H1 (cell line): ENCODE results near the gene EPB41L2. TPM values are rescaled to one million over a fixed set of nuclear protein-coding genes. Genes with fewer than 3 reads are reported as not detected.

Experiments
- CTCF ChIA-PET: fragments of 300-600 bp; sonication (Branson Sonifier 250); formaldehyde crosslinking; loops from one replicate; lab custom pipeline; 2021; ENCODE audit not compliant: partially characterized antibody; lab: Charles Lee
- POLR2A ChIA-PET: fragments of 300-600 bp; sonication (Branson Sonifier 250); formaldehyde crosslinking; loops from one replicate; lab custom pipeline; 2021; ENCODE audit warnings: inconsistent platforms; ENCODE audit not compliant: partially characterized antibody; lab: Charles Lee
- DNase-seq, 2 experiments: peaks; one replicate each; pipeline versions ENCODE4 v3.0.0 to v3.0.0-alpha.2; 2010 to 2022; ENCODE audit warnings: low spot score in 2 of 2, low read depth in 1 of 2, mixed read lengths in 1 of 2
- FAIRE-seq: peaks from 2 replicates; lab custom pipeline; 2011; peaks lifted over from hg19 to GRCh38; lab: Jason Lieb, UNC
- H2AFZ ChIP-seq: 2 replicates; pipeline ENCODE4 v1.8.1; 2012; ENCODE audit warnings: low read length, inconsistent platforms
- H2AK5ac ChIP-seq: 2 replicates; pipeline ENCODE4 v1.6.1; 2013; ENCODE audit warnings: low read depth, low read length
- H2BK120ac ChIP-seq: replicated peaks from 2 replicates; pipeline ENCODE3; 2013; ENCODE audit warnings: low read depth, low read length, inconsistent platforms
- H2BK12ac ChIP-seq: 2 replicates; pipeline ENCODE4 v1.6.1; 2013; ENCODE audit warnings: low read depth, low read length
- H2BK15ac ChIP-seq: 2 replicates; pipeline ENCODE4 v1.6.1; 2013; ENCODE audit warnings: low read length
- H2BK20ac ChIP-seq: 2 replicates; pipeline ENCODE4 v1.6.1; 2013; ENCODE audit warnings: low read length
- H2BK5ac ChIP-seq: 2 replicates; pipeline ENCODE4 v1.6.1; 2013; ENCODE audit warnings: low read depth, low read length
- H3K14ac ChIP-seq: 2 replicates; pipeline ENCODE4 v1.6.1; 2013; ENCODE audit warnings: inconsistent platforms; ENCODE audit not compliant: insufficient read length
- H3K18ac ChIP-seq: 2 replicates; pipeline ENCODE4 v1.6.1; 2013; ENCODE audit warnings: low read length; ENCODE audit errors: extremely low read depth
- H3K23ac ChIP-seq: 2 replicates; pipeline ENCODE4 v1.6.1; 2013; ENCODE audit warnings: inconsistent platforms; ENCODE audit not compliant: insufficient read length
- H3K23me2 ChIP-seq: 2 replicates; pipeline ENCODE4 v1.6.1; 2013; ENCODE audit warnings: low read depth, low read length
- H3K27ac ChIP-seq: 2 replicates; pipeline ENCODE4 v1.6.1; 2011; ENCODE audit warnings: low read depth, low read length, inconsistent platforms
- H3K27me3 ChIP-seq, 4 experiments: replicated peaks in 1 of 4; 1 replicate in 1 of 4; 2 replicates in 3 of 4; pipeline versions ENCODE4 v1.6.1 to v1.8.1; 2011 to 2013; ENCODE audit warnings: low read length in 3 of 4, mild to moderate bottlenecking in 3 of 4, inconsistent platforms in 2 of 4, mixed read lengths in 2 of 4, moderate library complexity in 1 of 4; ENCODE audit not compliant: control insufficient read depth in 3 of 4, insufficient read depth in 3 of 4; ENCODE audit errors: extremely low read depth in 1 of 4
- H3K36me3 ChIP-seq, 4 experiments: 2 replicates each; pipeline versions ENCODE4 v1.6.1 to v1.8.1; 2011 to 2013; ENCODE audit warnings: mild to moderate bottlenecking in 4 of 4, low read length in 3 of 4, moderate library complexity in 2 of 4, control low read depth in 1 of 4, inconsistent platforms in 1 of 4; ENCODE audit not compliant: insufficient read depth in 4 of 4, control insufficient read depth in 2 of 4
- H3K4ac ChIP-seq: replicated peaks from 2 replicates; pipeline ENCODE3; 2013; ENCODE audit warnings: low read length, low read depth, mixed read lengths, inconsistent platforms; ENCODE audit not compliant: insufficient read length
- H3K4me1 ChIP-seq, 4 experiments: replicated peaks in 1 of 4; 1 replicate in 1 of 4; 2 replicates in 3 of 4; pipeline versions ENCODE4 v1.6.1 to v1.8.1; 2011 to 2013; ENCODE audit warnings: low read length in 3 of 4, inconsistent platforms in 2 of 4, mixed read lengths in 1 of 4; ENCODE audit not compliant: insufficient read depth in 4 of 4, control insufficient read depth in 3 of 4
- H3K4me2 ChIP-seq, 2 experiments: 2 replicates each; pipeline versions ENCODE4 v1.6.1 to v1.8.1; 2011 to 2013; ENCODE audit warnings: low read depth in 2 of 2, low read length in 2 of 2, control low read depth in 1 of 2, inconsistent platforms in 1 of 2, mild to moderate bottlenecking in 1 of 2; ENCODE audit not compliant: insufficient read depth in 1 of 2
- H3K4me3 ChIP-seq, 4 experiments: fragments of 200-600, 300-600 bp in 1 of 4; sonication (generic), shearing (Covaris generic), sonication (Bioruptor Twin) in 1 of 4; 2 replicates each; pipeline versions ENCODE4 v1.5.1 to v1.8.1; 2011 to 2016; ENCODE audit warnings: low read length in 4 of 4, low read depth in 3 of 4, control low read depth in 2 of 4, inconsistent platforms in 2 of 4, mild to moderate bottlenecking in 2 of 4, mixed read lengths in 1 of 4, moderate library complexity in 1 of 4; ENCODE audit not compliant: insufficient read depth in 2 of 4; ENCODE audit errors: extremely low read depth in 1 of 4
- H3K56ac ChIP-seq: replicated peaks from 2 replicates; pipeline ENCODE3; 2013; ENCODE audit warnings: low read depth, mild to moderate bottlenecking, mixed read lengths, low read length, inconsistent platforms; ENCODE audit not compliant: insufficient read length
- H3K79me1 ChIP-seq: 2 replicates; pipeline ENCODE4 v1.6.1; 2013; ENCODE audit warnings: low read depth, low read length, control low read depth
- H3K79me2 ChIP-seq, 2 experiments: 2 replicates each; pipeline versions ENCODE4 v1.6.1 to v1.8.1; 2012 to 2013; ENCODE audit warnings: low read length in 2 of 2, mild to moderate bottlenecking in 2 of 2, inconsistent platforms in 1 of 2; ENCODE audit not compliant: insufficient read depth in 2 of 2, control insufficient read depth in 1 of 2
- H3K9ac ChIP-seq, 4 experiments: replicated peaks in 1 of 4; 1 replicate in 1 of 4; 2 replicates in 3 of 4; pipeline versions ENCODE4 v1.6.1 to v1.8.1; 2011 to 2013; ENCODE audit warnings: low read depth in 3 of 4, low read length in 3 of 4, control low read depth in 2 of 4, mild to moderate bottlenecking in 2 of 4, moderate library complexity in 2 of 4, inconsistent platforms in 1 of 4; ENCODE audit errors: extremely low read depth in 1 of 4
- H3K9me3 ChIP-seq, 2 experiments: 2 replicates each; pipeline versions ENCODE4 v1.6.1 to v1.8.1; 2012 to 2013; ENCODE audit warnings: mild to moderate bottlenecking in 2 of 2, moderate library complexity in 2 of 2, control low read depth in 1 of 2, inconsistent platforms in 1 of 2, low read depth in 1 of 2, low read length in 1 of 2, mixed read lengths in 1 of 2; ENCODE audit not compliant: insufficient read depth in 2 of 2
- H4K20me1 ChIP-seq, 2 experiments: replicated peaks in 1 of 2; 2 replicates each; pipeline versions ENCODE3 to v1.8.1; 2011 to 2013; ENCODE audit warnings: inconsistent platforms in 2 of 2, low read length in 2 of 2, mild to moderate bottlenecking in 1 of 2; ENCODE audit not compliant: insufficient read depth in 2 of 2, control insufficient read depth in 1 of 2
- H4K5ac ChIP-seq: 2 replicates; pipeline ENCODE4 v1.6.1; 2013; ENCODE audit warnings: low read length, low read depth, mixed read lengths, inconsistent platforms; ENCODE audit not compliant: insufficient read length
- H4K8ac ChIP-seq: 2 replicates; pipeline ENCODE4 v1.8.0; 2013; ENCODE audit warnings: mild to moderate bottlenecking, moderate library complexity, low read length, inconsistent platforms; ENCODE audit not compliant: insufficient read depth; ENCODE audit errors: extremely low read depth
- H4K91ac ChIP-seq: replicated peaks from 2 replicates; pipeline ENCODE3; 2013; ENCODE audit warnings: low read length, mixed read lengths, inconsistent platforms; ENCODE audit not compliant: insufficient read length
- CBX8 ChIP-seq: fragments of 300-800, 300-1000 bp; sonication (generic); IDR thresholded peaks from 2 replicates; pipeline ENCODE4 v1.7.1; 2016; ENCODE audit warnings: low read depth, low read length, borderline replicate concordance
- RAD21 ChIP-seq, 2 experiments: IDR thresholded peaks in 1 of 2; conservative IDR thresholded peaks in 1 of 2; 2 replicates each; pipeline ENCODE4 v1.6.1; 2011; ENCODE audit warnings: low read depth in 2 of 2, low read length in 2 of 2, improper control_type of control experiment in 1 of 2, inconsistent platforms in 1 of 2, mild to moderate bottlenecking in 1 of 2, moderate library complexity in 1 of 2
- TAF7 ChIP-seq: optimal IDR thresholded peaks from 2 replicates; pipeline ENCODE3; 2011; ENCODE audit warnings: low read depth, mild to moderate bottlenecking, inconsistent platforms, low read length, moderate library complexity, borderline replicate concordance
- WGBS, 2 experiments: shearing (Covaris generic) in 1 of 2; methylation state at CpG; one replicate each; pipeline versions ENCODE4 v1.1.6 to v1.1.7; 2013 to 2015; ENCODE audit warnings: low lambda C conversion rate in 2 of 2, mixed read lengths in 2 of 2, inconsistent platforms in 1 of 2, low coverage in 1 of 2, missing lambda C conversion rate in 1 of 2; ENCODE audit not compliant: insufficient replicate concordance in 2 of 2, insufficient coverage in 1 of 2, insufficient read length in 1 of 2; ENCODE audit errors: extremely low coverage in 1 of 2, missing lambda C conversion rate in 1 of 2; 5-methylcytosine and 5-hydroxymethylcytosine counted together
- polyA plus RNA-seq, 7 experiments: library from polyadenylated mRNA; depleted of rRNA in 3 of 7; stranded (reverse) in 5 of 7; unstranded in 2 of 7; fragments of >200 nt in 5 of 7; fragments of 200-250 nt in 2 of 7; gene quantifications; 1 replicate in 5 of 7; 2 replicates in 1 of 7; 4 replicates in 1 of 7; pipeline versions ENCODE4 v1.2.1 to v1.2.3, GENCODE V29; 2011 to 2013; ENCODE audit warnings: missing spikeins in 2 of 7, mixed read lengths in 2 of 7
- total RNA-seq: library from RNA; stranded (reverse); fragmentation: NEBNext Ultra II Directional; extraction: Animal tissue kit (Norgen Biotek cat#: 25700); gene quantifications from 2 replicates; pipeline ENCODE4 v1.2.1, GENCODE V29; 2021

EPB41L2 gene
- total and polyA plus RNA-seq, 2 of the 8 experiments (the other 6 are each of a cell fraction or from before 2014, with no cell fraction given): 22.5 to 123 TPM

DNA sequence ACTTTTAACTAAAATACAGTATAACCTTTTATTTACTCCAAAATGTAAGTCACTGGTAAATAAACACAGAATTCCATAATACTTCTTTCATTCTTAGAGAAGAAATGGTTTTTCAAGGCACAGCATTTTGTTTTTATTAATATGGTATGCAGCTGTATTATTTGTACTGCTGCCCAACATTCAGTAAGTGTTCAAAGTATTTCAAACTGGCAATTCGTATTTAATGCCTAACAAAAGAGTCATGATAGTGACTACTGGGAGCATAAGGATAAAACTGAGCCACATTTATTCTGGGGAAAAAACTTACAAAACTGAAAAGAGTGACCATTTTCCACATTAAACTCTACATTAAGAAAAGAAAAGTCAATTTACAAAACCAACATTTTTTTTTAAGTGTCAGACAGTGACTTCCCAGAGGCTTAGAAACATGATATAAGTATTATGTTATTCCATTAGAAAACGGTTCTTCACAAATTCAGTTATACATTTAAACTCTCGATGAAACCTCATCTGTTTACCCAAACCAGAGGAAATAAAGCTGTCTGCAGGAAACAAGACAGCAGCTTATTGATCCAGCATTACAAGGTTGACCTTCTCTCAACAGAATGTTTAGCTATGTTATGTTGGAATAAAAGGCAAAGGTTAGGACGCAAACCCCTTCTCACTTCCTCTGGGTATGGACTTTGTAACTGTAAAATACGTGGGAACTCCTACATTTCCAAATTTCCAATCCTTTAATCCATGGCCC lies 24.3 kb downstream of the EPB41L2 start:
- no peak overlapping the region for H2BK5ac ChIP-seq
- H4K8ac ChIP-seq: no peak overlapping the region
- H2BK12ac ChIP-seq: no peak overlapping the region
- H2AFZ ChIP-seq: no peak overlapping the region
- H3K27ac ChIP-seq: no peak overlapping the region; the same call in 1 of the 2 replicates
- no peak overlapping the region for H3K4ac ChIP-seq
- ChIA-PET CTCF (no interaction called here), POLR2A (no interaction called here)
- no peak overlapping the region for H3K56ac ChIP-seq
- H3K27me3 ChIP-seq: no peaks in the 10 kb centered on the region
- H3K23ac ChIP-seq: no peak overlapping the region
- no peak overlapping the region for H3K18ac ChIP-seq
- no peaks in the 10 kb centered on the region; the same call in none of the 2 replicates for H3K79me1 ChIP-seq
- no peak overlapping the region for H3K4me2 ChIP-seq
- no peak overlapping the region for H4K91ac ChIP-seq
- no peak overlapping the region for H3K9ac ChIP-seq
- peaks cover 0 to 67% of the 10 kb centered on the region in 2 experiments; a peak in 2 of 4 replicates for H3K79me2 ChIP-seq
- DNase-seq (no peak), FAIRE-seq (peak; percentile 50)
- peaks cover 0 to 2% of the 10 kb centered on the region in 2 experiments for H4K20me1 ChIP-seq
- no peaks in the 10 kb centered on the region; a peak in 1 of 7 replicates for H3K4me1 ChIP-seq
- H3K9me3 ChIP-seq: no peaks in the 10 kb centered on the region
- 80% methylated on average over 5 of the region's 5 CpGs; no CpG with 5 or more reads in 1 of the 2 experiments for WGBS, 2 experiments
- H3K4me3 ChIP-seq: no peak overlapping the region
- H3K36me3 ChIP-seq: no peaks in the 10 kb centered on the region
- TF ChIP-seq RAD21 (IDR thresholded peaks at IDR 0.05 in 1 of 2, conservative IDR thresholded peaks at IDR 0.05 in 1 of 2; ENCODE audit: low read depth in 2 of 2, low read length in 2 of 2): no peak
- no peak for TF ChIP-seq CBX8
- no peak for TF ChIP-seq TAF7
- TF ChIP-seq, all 59 proteins: peak for 0
- H2BK20ac ChIP-seq: no peak overlapping the region
- H3K23me2 ChIP-seq: no peaks in the 10 kb centered on the region
- H2BK120ac ChIP-seq: no peak overlapping the region
- no peak overlapping the region for H2AK5ac ChIP-seq
- H3K14ac ChIP-seq: no peak overlapping the region
- H2BK15ac ChIP-seq: no peak overlapping the region
- H4K5ac ChIP-seq: no peak overlapping the region
